Kidney epithelial cell (primary cell): ENCODE results near the gene ARID3A. TPM values are rescaled to one million over a fixed set of nuclear protein-coding genes. Genes with fewer than 3 reads are reported as not detected.

Experiments
- DNase-seq: peaks from one replicate; pipeline ENCODE4 v3.0.0-alpha.2; 2010; ENCODE audit warnings: low read depth
- H3K27me3 ChIP-seq: 2 replicates; pipeline ENCODE4 v1.6.0; 2011; ENCODE audit warnings: low read length; ENCODE audit not compliant: control insufficient read depth, insufficient read depth
- H3K36me3 ChIP-seq: 2 replicates; pipeline ENCODE4 v1.5.1; 2011; ENCODE audit warnings: low read length; ENCODE audit not compliant: control insufficient read depth, insufficient read depth
- H3K4me3 ChIP-seq: 2 replicates; pipeline ENCODE4 v1.5.1; 2011; ENCODE audit warnings: low read depth, mild to moderate bottlenecking, control low read depth, low read length
- CTCF ChIP-seq: IDR thresholded peaks from 2 replicates; pipeline ENCODE4 v1.5.1; 2011; ENCODE audit warnings: mild to moderate bottlenecking, moderate library complexity, low read length, control low read depth, inconsistent platforms; ENCODE audit not compliant: insufficient read depth, poor library complexity, severe bottlenecking
- total RNA-seq: library from RNA; depleted of rRNA; stranded (reverse); fragments of >200 nt; gene quantifications from 2 replicates; pipeline ENCODE4 v1.2.3, GENCODE V29; 2015

The ARID3A gene
- total RNA-seq, 1 donor from 2014 or later = 27.4 TPM

GRCh38 chr19:952680-953444, 27.0 kb downstream of the ARID3A start:
- H3K4me3 ChIP-seq = no peak overlapping the region
- H3K27me3 ChIP-seq = no peaks in the 10 kb centered on the region
- no peak for TF ChIP-seq CTCF
- DNase-seq = no peak
- no peaks in the 10 kb centered on the region for H3K36me3 ChIP-seq

GRCh38 chr19:953445-954271, 27.8 kb downstream of the ARID3A start:
- H3K27me3 ChIP-seq = no peaks in the 10 kb centered on the region
- no peak for TF ChIP-seq CTCF
- DNase-seq = no peak
- no peaks in the 10 kb centered on the region for H3K36me3 ChIP-seq
- no peak overlapping the region for H3K4me3 ChIP-seq

GRCh38 chr19:954272-954671, 28.4 kb downstream of the ARID3A start:
- no peak overlapping the region for H3K4me3 ChIP-seq
- no peaks in the 10 kb centered on the region for H3K36me3 ChIP-seq
- no peak for DNase-seq
- H3K27me3 ChIP-seq = no peaks in the 10 kb centered on the region
- TF ChIP-seq CTCF = no peak

- Histone ChIP-seq H3K27me3 (no peaks in the 10 kb centered on the region), H3K36me3 (no peaks in the 10 kb centered on the region), H3K4me3 (no peak overlapping the region)
- no peak for TF ChIP-seq CTCF
- DNase-seq = no peak
Measured at GRCh38 chr19:954672-955494, 29.0 kb downstream of the ARID3A start.

- DNase-seq = no peak
- Histone ChIP-seq H3K36me3 (no peaks in the 10 kb centered on the region), H3K4me3 (no peak overlapping the region), H3K27me3 (no peaks in the 10 kb centered on the region)
- no peak for TF ChIP-seq CTCF
Measured at GRCh38 chr19:955803-956765, 30.2 kb downstream of the ARID3A start.
